GM23338 (cell line): ENCODE measurements around the gene PTGER2.

Experiments used
- TF ChIP-seq, protein P1 (sequence below), 2 experiments: fragments of 200-600 bp in 1 of 2; sonication (generic) in 1 of 2; conservative IDR thresholded peaks; 2 replicates each; pipeline versions ENCODE4 v1.5.1 to v1.6.1; 2016 to 2017; ENCODE audit warnings: antibody characterized with exemption in 2 of 2, low read depth in 2 of 2, mild to moderate bottlenecking in 2 of 2, moderate library complexity in 1 of 2
- TF ChIP-seq, protein P2 (sequence below): IDR thresholded peaks from one replicate; pipeline ENCODE4 v1.6.1; 2018; ENCODE audit warnings: antibody characterized with exemption; ENCODE audit not compliant: unreplicated experiment
- TF ChIP-seq, protein P3 (sequence below): IDR thresholded peaks from 2 replicates; pipeline ENCODE4 v1.6.1; 2016; ENCODE audit warnings: antibody characterized with exemption

DNA sequence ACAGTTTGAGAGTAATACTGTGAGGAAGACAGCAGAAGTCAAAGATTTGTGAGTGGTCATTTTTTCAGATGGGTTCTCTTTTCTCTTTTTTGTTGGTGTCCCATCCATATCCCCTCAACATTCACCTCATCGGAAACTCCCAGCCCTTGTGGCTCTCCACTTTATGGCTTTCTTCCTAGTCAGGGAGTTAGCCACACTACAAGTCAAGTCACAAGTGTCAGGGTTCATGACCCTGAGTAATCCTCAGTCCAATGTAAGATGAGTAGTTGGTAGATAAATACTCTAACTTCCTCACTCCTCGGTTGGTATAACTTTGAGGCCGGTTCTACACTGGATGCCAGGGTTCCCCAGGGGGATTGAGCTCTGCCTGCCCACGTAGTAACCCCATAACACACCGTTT lies 41.4 kb downstream of the PTGER2 start:
- TF ChIP-seq, protein P1, sequence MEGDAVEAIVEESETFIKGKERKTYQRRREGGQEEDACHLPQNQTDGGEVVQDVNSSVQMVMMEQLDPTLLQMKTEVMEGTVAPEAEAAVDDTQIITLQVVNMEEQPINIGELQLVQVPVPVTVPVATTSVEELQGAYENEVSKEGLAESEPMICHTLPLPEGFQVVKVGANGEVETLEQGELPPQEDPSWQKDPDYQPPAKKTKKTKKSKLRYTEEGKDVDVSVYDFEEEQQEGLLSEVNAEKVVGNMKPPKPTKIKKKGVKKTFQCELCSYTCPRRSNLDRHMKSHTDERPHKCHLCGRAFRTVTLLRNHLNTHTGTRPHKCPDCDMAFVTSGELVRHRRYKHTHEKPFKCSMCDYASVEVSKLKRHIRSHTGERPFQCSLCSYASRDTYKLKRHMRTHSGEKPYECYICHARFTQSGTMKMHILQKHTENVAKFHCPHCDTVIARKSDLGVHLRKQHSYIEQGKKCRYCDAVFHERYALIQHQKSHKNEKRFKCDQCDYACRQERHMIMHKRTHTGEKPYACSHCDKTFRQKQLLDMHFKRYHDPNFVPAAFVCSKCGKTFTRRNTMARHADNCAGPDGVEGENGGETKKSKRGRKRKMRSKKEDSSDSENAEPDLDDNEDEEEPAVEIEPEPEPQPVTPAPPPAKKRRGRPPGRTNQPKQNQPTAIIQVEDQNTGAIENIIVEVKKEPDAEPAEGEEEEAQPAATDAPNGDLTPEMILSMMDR (conservative IDR thresholded peaks at IDR 0.05; ENCODE audit: low read depth in 2 of 2) = no peak
- TF ChIP-seq, protein P2, sequence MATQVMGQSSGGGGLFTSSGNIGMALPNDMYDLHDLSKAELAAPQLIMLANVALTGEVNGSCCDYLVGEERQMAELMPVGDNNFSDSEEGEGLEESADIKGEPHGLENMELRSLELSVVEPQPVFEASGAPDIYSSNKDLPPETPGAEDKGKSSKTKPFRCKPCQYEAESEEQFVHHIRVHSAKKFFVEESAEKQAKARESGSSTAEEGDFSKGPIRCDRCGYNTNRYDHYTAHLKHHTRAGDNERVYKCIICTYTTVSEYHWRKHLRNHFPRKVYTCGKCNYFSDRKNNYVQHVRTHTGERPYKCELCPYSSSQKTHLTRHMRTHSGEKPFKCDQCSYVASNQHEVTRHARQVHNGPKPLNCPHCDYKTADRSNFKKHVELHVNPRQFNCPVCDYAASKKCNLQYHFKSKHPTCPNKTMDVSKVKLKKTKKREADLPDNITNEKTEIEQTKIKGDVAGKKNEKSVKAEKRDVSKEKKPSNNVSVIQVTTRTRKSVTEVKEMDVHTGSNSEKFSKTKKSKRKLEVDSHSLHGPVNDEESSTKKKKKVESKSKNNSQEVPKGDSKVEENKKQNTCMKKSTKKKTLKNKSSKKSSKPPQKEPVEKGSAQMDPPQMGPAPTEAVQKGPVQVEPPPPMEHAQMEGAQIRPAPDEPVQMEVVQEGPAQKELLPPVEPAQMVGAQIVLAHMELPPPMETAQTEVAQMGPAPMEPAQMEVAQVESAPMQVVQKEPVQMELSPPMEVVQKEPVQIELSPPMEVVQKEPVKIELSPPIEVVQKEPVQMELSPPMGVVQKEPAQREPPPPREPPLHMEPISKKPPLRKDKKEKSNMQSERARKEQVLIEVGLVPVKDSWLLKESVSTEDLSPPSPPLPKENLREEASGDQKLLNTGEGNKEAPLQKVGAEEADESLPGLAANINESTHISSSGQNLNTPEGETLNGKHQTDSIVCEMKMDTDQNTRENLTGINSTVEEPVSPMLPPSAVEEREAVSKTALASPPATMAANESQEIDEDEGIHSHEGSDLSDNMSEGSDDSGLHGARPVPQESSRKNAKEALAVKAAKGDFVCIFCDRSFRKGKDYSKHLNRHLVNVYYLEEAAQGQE = no peak
- TF ChIP-seq, protein P3, sequence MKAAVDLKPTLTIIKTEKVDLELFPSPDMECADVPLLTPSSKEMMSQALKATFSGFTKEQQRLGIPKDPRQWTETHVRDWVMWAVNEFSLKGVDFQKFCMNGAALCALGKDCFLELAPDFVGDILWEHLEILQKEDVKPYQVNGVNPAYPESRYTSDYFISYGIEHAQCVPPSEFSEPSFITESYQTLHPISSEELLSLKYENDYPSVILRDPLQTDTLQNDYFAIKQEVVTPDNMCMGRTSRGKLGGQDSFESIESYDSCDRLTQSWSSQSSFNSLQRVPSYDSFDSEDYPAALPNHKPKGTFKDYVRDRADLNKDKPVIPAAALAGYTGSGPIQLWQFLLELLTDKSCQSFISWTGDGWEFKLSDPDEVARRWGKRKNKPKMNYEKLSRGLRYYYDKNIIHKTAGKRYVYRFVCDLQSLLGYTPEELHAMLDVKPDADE = no peak
